Neural progenitor cell (in vitro differentiated cells): ENCODE data around the gene IGFL1. TPM values are rescaled to one million over a fixed set of nuclear protein-coding genes. Genes with fewer than 3 reads are reported as not detected.
A peak's percentile ranks its signal among the peaks of the same experiment; 100 is the strongest.

ENCODE experiments used
- DNase-seq: peaks from one replicate; pipeline ENCODE4 v3.0.0-alpha.2; 2016; ENCODE audit warnings: low spot score
- H2AFZ ChIP-seq: fragments of 200-600 bp; sonication (generic); replicated peaks from 2 replicates; pipeline ENCODE4 v1.6.1; 2016; ENCODE audit warnings: antibody characterized with exemption
- H3F3A ChIP-seq: fragments of 200-600 bp; sonication (generic); 2 replicates; pipeline ENCODE4 v1.6.1; 2016; ENCODE audit warnings: antibody characterized with exemption, low read depth
- H3K27ac ChIP-seq: fragments of 200-600 bp; sonication (generic); 2 replicates; pipeline ENCODE4 v1.5.1; 2016; ENCODE audit warnings: mild to moderate bottlenecking
- H3K27me3 ChIP-seq: fragments of 200-600 bp; sonication (generic); 2 replicates; pipeline ENCODE4 v1.6.1; 2016; ENCODE audit warnings: mild to moderate bottlenecking, moderate library complexity
- H3K36me3 ChIP-seq: fragments of 200-600 bp; sonication (generic); 2 replicates; pipeline ENCODE4 v1.5.1; 2016
- H3K4me1 ChIP-seq: fragments of 200-600 bp; sonication (generic); 2 replicates; pipeline ENCODE4 v1.6.1; 2016; ENCODE audit warnings: mixed run types
- H3K4me2 ChIP-seq: fragments of 200-600 bp; sonication (generic); 2 replicates; pipeline ENCODE4 v1.6.1; 2016
- H3K4me3 ChIP-seq: fragments of 200-600 bp; sonication (generic); 2 replicates; pipeline ENCODE4 v1.5.1; 2016
- H3K79me2 ChIP-seq: fragments of 200-600 bp; sonication (generic); 2 replicates; pipeline ENCODE4 v1.6.1; 2016; ENCODE audit warnings: low read depth
- H3K9ac ChIP-seq: fragments of 200-600 bp; sonication (generic); 2 replicates; pipeline ENCODE4 v1.6.1; 2016
- H3K9me3 ChIP-seq: fragments of 200-600 bp; sonication (generic); 2 replicates; pipeline ENCODE4 v1.5.1; 2016; ENCODE audit warnings: low read depth
- H4K20me1 ChIP-seq: fragments of 200-600 bp; sonication (generic); 2 replicates; pipeline ENCODE4 v1.6.1; 2016; ENCODE audit warnings: low read depth
- H3K27ac Mint-ChIP-seq: 3 replicates; pipeline ENCODE4 v1.8.0; 2021; ENCODE audit warnings: mixed read lengths
- H3K27me3 Mint-ChIP-seq: 2 replicates; pipeline ENCODE4 v1.8.0; 2022; ENCODE audit warnings: low read depth, mild to moderate bottlenecking, inconsistent platforms, moderate library complexity, mixed read lengths; ENCODE audit not compliant: insufficient read depth
- H3K36me3 Mint-ChIP-seq: 3 replicates; pipeline ENCODE4 v1.8.0; 2021; ENCODE audit warnings: mixed read lengths
- H3K4me1 Mint-ChIP-seq: 3 replicates; pipeline ENCODE4 v1.8.0; 2021; ENCODE audit warnings: mixed read lengths
- H3K4me3 Mint-ChIP-seq: 3 replicates; pipeline ENCODE4 v1.8.0; 2021; ENCODE audit warnings: mild to moderate bottlenecking, moderate library complexity, mixed read lengths
- H3K9me3 Mint-ChIP-seq: 3 replicates; pipeline ENCODE4 v1.8.0; 2020; ENCODE audit warnings: mixed read lengths
- EZH2 ChIP-seq: fragments of 200-600 bp; sonication (generic); IDR thresholded peaks from 2 replicates; pipeline ENCODE4 v1.6.1; 2017; ENCODE audit warnings: antibody characterized with exemption, mild to moderate bottlenecking, moderate library complexity
- EZH2phosphoT487 ChIP-seq: fragments of 200-600 bp; sonication (generic); IDR thresholded peaks from 2 replicates; pipeline ENCODE4 v1.6.1; 2017; ENCODE audit warnings: antibody characterized with exemption
- total RNA-seq: library from RNA; depleted of rRNA; stranded (reverse); fragments of >200 nt; gene quantifications from 2 replicates; pipeline ENCODE4 v1.2.3, GENCODE V29; 2015; ENCODE audit warnings: low replicate concordance
- TF ChIP-seq, protein P1 (sequence below): fragments of 200-600 bp; sonication (generic); IDR thresholded peaks from 2 replicates; pipeline ENCODE4 v1.5.1; 2017; ENCODE audit warnings: antibody characterized with exemption, mild to moderate bottlenecking

Gene IGFL1
- total RNA-seq, 1 donor from 2014 or later = not detected

GRCh38 chr19:46204008-46204407 lies 25.5 kb upstream of the IGFL1 start:
- Mint-ChIP-seq H3K36me3 (no peaks in the 10 kb centered on the region), H3K4me1 (no peaks in the 10 kb centered on the region), H3K4me3 (no peak overlapping the region), H3K27ac (no peak overlapping the region), H3K9me3 (peaks cover 7% of the 10 kb centered on the region), H3K27me3 (peaks cover 4% of the 10 kb centered on the region)
- Histone ChIP-seq H3K27ac (no peak overlapping the region), H3K36me3 (no peaks in the 10 kb centered on the region), H3K9ac (no peak overlapping the region), H3K4me3 (no peak overlapping the region), H3K9me3 (no peaks in the 10 kb centered on the region), H3F3A (no peaks in the 10 kb centered on the region), H3K4me2 (no peak overlapping the region), H4K20me1 (no peaks in the 10 kb centered on the region), H3K4me1 (no peaks in the 10 kb centered on the region), H3K79me2 (no peaks in the 10 kb centered on the region), H2AFZ (no peak overlapping the region), H3K27me3 (no peaks in the 10 kb centered on the region)
- TF ChIP-seq, protein P1, sequence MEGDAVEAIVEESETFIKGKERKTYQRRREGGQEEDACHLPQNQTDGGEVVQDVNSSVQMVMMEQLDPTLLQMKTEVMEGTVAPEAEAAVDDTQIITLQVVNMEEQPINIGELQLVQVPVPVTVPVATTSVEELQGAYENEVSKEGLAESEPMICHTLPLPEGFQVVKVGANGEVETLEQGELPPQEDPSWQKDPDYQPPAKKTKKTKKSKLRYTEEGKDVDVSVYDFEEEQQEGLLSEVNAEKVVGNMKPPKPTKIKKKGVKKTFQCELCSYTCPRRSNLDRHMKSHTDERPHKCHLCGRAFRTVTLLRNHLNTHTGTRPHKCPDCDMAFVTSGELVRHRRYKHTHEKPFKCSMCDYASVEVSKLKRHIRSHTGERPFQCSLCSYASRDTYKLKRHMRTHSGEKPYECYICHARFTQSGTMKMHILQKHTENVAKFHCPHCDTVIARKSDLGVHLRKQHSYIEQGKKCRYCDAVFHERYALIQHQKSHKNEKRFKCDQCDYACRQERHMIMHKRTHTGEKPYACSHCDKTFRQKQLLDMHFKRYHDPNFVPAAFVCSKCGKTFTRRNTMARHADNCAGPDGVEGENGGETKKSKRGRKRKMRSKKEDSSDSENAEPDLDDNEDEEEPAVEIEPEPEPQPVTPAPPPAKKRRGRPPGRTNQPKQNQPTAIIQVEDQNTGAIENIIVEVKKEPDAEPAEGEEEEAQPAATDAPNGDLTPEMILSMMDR = no peak
- TF ChIP-seq EZH2 = no peak
- TF ChIP-seq EZH2phosphoT487 = no peak
- DNase-seq = no peak

DNA sequence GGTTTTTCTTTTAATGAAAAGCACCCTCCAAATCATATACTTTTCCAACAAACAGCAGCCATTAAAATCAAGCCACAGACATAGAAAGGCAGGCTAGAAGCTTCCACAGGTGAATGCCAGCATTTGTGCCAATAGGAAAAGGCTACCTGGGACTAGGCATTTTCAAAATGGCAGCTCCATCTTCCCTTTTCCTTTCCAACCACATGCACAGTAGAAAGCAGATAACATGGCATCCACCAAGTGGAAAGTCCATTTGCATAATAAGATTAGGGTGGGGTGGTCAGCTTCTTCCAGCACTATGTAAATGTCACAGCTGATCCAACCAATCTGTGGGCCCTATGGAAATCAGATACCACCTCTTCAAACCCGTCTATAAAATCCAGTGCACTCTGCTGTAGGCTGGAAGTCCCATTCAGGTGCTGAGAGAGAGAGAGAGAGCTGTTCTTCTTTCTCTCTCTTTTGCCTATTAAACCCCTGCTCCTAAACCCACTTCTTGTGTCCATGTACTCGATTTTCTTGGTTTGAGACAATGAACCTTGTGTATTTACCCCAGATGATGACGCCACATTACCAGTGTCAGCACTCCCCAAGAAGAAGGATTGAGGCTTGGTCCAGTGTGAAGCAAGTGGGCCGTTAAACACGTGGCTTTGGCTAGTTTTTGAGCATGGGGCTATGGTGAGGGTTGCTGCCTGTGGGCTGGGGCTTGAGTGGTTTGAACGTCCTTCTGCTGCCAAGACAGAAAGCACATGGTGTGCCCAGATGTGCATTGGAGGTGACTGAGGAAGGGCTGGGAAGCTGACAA lies 24.2 kb upstream of the IGFL1 start:
- Histone ChIP-seq H4K20me1 (no peaks in the 10 kb centered on the region), H3F3A (no peaks in the 10 kb centered on the region), H3K4me1 (no peaks in the 10 kb centered on the region), H3K36me3 (no peaks in the 10 kb centered on the region), H2AFZ (no peak overlapping the region), H3K9me3 (no peaks in the 10 kb centered on the region), H3K9ac (no peak overlapping the region), H3K27me3 (no peaks in the 10 kb centered on the region), H3K4me3 (no peak overlapping the region), H3K79me2 (no peaks in the 10 kb centered on the region), H3K4me2 (no peak overlapping the region), H3K27ac (no peak overlapping the region)
- TF ChIP-seq EZH2phosphoT487 (no peak), EZH2 (no peak)
- TF ChIP-seq, protein P1 = no peak
- Mint-ChIP-seq H3K4me1 (no peaks in the 10 kb centered on the region), H3K4me3 (no peak overlapping the region), H3K27me3 (peaks cover 4% of the 10 kb centered on the region), H3K36me3 (no peaks in the 10 kb centered on the region), H3K27ac (no peak overlapping the region), H3K9me3 (peaks cover 7% of the 10 kb centered on the region)
- DNase-seq = peak; percentile 27

GRCh38 chr19:46206176-46206575 lies 23.4 kb upstream of the IGFL1 start:
- no peak overlapping the region for H3K4me3 Mint-ChIP-seq
- no peaks in the 10 kb centered on the region for H3K36me3 Mint-ChIP-seq
- H3K4me1 Mint-ChIP-seq = peaks cover 2% of the 10 kb centered on the region
- H3F3A ChIP-seq = no peaks in the 10 kb centered on the region
- H3K9me3 ChIP-seq = no peaks in the 10 kb centered on the region
- no peak overlapping the region for H3K4me3 ChIP-seq
- no peak overlapping the region for H3K27ac ChIP-seq
- no peaks in the 10 kb centered on the region for H3K27me3 ChIP-seq
- no peak for DNase-seq
- no peaks in the 10 kb centered on the region for H3K79me2 ChIP-seq
- H3K36me3 ChIP-seq = no peaks in the 10 kb centered on the region
- H3K4me2 ChIP-seq = no peak overlapping the region
- H3K27me3 Mint-ChIP-seq = peaks cover 4% of the 10 kb centered on the region
- peaks cover 3% of the 10 kb centered on the region for H3K4me1 ChIP-seq
- no peak overlapping the region for H2AFZ ChIP-seq
- H3K27ac Mint-ChIP-seq = no peak overlapping the region
- no peak for TF ChIP-seq EZH2phosphoT487
- no peak for TF ChIP-seq EZH2
- TF ChIP-seq, protein P1 = no peak
- H4K20me1 ChIP-seq = no peaks in the 10 kb centered on the region
- peaks cover 7% of the 10 kb centered on the region for H3K9me3 Mint-ChIP-seq
- no peak overlapping the region for H3K9ac ChIP-seq
